HG03439 (cell line): ENCODE data around the gene BAIAP2.

ENCODE experiments used
- ATAC-seq: cut with Tn5 transposase; IDR thresholded peaks from one replicate; pipeline ENCODE4 v1.9.1; 2021; ENCODE audit warnings: mild to moderate bottlenecking, moderate library complexity; ENCODE audit not compliant: unreplicated experiment

The BAIAP2 gene

DNA sequence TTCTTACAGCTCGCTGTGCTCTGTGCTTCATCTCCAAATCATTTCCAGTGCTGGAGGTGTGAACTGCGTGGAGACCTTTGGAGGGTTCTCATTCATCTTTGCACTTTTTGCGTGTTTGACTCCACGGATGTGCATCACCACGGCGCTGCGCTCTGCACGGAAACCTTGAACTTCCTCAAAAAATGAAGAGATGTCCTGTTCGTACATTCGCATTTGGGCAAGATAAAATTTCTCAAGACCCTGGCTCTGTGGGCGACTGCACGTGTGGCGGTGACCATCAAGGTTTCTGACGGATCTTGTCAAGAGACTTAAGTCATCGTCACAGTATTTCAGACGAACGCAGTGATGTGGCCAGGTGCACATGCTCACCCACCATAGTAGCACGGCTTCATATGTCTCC, 120.0 kb downstream of the BAIAP2 start:
- ATAC-seq = no peak

DNA sequence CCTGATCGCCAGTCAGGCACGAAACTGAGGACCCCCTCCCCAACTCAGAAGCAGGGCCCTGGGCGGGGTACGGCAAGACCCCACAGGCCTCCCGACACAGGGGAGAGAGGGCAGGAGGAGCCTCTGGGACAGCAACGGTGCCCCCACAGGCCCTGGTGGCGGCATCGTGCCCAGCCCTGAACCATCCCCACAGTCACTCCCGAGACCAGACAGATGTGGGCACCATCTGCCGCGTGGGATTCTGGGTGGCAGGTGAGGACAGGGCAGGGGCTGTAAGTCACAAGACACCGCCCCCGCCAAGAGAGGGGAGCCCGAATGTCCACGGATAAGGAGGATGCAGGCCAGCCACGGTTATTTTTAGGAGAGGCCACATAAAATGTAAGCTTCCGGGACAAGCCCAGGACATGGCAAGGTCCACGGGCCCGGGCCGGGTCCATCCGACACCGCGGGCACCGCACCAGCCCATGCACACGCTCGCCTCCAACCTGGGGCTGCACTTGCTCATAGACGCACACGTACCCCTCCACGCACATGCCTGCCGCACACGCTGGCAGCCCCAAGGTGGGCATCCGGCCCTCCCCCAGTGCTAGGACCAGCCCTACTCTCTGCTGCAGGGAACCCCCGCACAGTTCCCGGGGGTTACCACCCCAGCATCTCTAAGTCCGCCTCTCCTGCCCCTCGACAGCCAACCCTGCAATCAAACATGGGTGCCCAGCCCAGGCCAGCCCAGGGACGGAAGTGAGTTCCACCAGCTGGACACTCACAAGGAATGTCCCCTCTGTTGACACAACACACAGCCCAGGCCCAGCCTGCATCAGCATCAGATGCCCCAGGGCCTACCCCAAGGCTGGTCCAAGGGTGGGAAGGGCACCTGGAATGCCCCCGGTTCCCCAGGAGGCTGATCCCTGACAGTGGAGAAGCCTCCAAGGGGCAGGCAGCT, 122.2 kb downstream of the BAIAP2 start:
- ATAC-seq = no peak

DNA sequence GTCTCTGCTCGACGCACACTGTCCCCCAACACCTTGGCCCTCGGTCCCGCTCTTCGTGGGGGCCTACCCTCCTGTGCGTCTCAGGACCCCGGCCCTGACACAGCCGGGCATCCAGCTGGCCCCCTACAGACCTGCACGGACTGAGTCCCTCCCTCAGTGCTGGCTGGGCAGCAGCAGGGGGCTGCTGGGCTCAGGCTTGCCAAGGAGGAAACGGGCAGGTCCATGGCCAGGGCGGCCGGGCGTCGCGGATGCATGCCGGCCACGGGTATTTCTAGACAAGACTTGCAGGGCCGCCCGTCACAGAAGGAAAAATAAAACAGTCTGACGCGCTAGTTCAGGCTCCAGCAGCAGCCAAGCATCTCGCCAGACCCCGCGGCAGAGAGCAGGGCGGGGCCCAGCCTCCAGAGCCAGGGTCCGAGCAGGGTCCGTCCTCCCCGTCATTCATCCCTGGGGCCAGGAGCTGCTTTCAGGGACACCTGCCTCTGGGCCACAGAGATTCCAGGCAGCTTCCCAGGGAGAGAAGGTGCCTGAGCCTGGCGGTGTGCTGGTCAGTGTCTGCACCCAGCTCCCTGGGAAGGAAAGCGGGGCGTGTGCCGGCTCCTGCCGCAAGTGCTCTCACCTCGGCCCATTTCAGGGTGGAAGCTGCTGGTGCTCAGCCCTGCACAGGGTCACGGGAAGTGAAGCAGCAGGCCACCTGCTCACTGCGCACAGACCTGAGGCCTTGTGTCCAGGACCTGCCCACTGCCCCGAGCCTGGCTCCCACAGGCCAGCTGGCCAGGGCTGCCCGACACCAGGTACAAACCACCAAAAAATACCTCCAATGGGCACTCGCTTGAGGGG, 123.1 kb downstream of the BAIAP2 start:
- ATAC-seq = no peak

DNA sequence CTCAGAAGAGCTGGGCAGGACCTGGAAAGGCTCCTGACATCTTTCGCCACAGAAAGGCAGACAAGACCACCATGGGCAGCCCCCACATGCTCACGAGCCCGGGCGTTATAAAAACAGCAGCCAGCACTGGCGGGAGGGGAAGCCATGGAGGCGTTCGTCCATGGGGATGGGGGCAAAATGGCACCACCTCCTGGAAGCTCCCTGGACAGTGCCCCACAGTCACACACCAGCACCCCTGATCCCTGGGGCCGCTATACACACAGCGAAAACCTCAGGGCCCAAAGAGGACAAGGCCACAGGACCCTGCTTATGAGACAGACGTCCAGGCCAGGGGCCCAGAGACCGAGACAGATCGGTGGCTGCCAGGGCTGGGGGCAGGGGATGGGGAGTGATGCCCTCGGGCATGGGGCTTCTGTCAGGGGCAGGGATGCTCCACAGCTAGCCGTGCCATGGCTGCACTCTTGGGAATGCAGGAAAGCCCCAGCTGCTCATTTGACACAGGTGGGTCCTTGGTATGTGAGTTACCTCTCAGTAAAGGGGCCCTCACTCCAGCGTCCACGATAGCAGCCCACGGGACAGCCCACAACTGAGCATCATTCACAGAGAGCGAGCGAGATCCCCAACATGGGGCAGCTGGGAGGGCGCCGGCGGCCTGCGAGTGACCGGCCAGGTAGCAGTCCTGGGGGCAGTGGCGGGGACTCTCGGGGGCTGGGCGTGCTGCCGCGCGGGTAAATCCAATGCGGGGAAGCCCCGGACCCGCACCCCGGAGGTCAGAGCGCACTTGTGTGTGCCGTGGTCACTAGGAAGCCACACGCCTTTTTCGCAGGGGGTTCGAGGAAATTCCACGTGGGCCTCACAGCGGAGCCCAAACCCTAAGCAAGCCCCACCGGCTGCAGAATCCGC, 124.0 kb downstream of the BAIAP2 start:
- ATAC-seq = no peak

DNA sequence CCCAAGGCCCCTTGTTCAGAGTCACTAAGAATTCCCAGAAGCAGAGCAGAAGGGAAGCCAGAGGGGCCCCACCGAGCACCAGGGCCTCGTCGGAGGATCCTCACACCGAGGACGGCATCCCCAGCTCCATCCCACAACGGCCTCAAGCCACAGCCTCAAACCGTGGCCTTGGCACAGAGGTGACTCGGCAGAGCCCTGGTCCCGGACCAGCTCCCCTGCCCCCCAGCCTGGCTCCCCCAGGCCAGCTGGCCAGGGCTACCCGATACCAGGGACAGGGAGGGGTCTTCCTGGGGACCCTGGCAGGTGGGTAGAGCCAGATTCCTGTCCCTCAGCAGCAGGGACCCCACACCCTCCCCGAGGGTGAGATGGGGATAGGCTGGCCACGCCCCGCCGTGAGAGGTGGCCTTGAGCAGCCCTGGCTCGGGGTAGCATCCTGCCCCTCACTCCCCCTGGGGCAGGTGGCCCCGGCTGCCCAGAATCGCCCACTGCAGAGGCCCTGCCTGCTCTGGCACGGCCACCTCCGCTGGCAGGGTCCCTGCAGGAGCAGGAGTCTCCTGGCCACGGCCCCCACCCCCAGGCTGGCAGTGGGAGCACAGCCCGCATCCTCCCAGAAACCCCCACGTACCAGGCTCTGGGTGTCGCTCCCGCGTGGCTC, 124.8 kb downstream of the BAIAP2 start:
- ATAC-seq = no peak

DNA sequence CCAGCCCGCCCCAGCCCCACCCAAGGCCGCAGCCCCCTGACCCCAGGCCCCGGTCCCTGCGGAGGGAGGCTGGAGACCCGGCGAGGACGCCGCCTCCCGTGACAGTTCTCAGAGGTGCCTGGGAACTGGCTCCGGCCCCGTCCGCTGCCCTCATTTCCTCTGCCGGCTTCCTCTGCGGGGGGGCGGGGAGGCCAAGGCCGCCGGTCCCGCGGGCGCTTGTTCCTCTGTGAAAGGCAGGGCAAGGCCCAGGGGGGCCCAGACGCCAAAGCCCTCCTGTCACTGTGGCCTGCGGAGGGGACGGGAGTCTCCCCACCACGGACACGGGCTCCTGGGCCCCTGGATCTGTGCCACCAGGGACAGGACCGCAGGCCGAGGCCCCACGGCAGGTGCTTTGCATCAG, 125.4 kb downstream of the BAIAP2 start:
- no peak for ATAC-seq

DNA sequence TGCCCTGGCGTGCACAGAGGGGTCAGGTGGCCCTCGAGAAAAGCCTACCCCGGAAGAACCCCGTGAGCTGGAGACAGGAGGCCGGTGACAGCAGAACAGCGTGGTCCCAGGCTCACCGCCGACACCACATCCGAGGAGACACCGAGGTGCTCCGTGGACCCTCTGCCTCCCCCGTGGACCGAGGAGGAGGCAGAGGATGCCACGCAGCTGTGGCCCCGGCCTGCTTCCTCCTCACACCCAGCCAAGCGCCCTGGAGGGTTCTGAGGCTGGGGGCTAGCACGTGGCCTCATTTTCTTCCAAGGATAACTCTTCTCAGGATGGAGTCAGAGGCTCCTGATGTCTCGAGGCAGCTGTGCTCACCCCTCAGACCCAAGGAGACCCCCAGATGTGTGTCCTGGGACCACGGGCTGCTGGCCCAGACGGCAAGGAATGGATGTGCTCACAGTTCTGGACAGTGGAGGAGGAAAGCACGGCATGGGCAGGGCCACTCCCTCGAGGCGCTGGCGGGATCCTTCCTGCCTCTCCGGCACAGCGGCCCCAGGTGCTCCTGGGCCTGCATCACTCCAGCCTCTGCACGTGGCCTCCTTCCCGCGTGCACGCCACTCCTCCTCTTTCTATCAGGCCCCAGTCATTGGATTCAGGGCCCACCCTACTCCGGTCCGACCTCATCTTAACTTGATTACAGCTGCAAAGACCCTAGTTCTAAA, 125.9 kb downstream of the BAIAP2 start:
- no peak for ATAC-seq

DNA sequence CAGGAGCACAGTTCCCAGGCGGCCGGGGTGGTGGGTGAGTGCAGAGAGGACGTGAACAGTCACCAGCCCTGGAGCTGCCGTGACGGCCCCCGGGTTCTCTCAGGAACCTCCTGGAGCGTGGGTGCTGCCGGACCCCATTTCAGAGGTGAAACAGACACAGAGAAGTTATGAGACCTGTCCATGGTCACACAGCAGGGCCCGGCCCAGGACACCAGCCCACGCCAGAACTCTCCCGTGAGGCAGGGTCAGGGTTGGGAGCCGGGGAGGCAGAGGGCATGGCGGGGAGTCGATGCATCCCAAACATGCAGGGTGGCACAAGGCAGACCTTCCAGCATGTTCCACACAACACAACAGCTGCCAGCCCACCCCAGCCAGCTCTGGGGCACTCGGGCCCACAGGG, 126.6 kb downstream of the BAIAP2 start:
- ATAC-seq = no peak

DNA sequence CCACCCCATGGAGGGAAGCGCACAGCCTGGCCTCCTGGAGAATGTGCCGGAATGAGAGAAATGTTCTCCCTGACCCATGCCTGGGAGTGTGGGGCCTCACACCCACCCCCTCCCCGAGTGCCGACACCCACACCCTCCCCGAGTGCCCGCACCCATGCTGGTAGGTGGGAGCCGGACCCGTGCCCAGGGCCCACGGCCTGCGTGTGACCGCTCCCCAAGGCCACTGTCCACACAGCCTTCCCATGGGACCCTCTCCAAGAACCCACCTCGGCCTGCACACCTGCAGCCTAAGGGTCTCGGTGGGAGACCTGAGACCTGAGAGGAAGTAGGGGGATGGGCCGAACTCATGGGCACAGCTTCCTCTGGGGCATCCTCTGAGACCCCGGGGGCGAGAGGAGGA, 127.0 kb downstream of the BAIAP2 start:
- no peak for ATAC-seq

DNA sequence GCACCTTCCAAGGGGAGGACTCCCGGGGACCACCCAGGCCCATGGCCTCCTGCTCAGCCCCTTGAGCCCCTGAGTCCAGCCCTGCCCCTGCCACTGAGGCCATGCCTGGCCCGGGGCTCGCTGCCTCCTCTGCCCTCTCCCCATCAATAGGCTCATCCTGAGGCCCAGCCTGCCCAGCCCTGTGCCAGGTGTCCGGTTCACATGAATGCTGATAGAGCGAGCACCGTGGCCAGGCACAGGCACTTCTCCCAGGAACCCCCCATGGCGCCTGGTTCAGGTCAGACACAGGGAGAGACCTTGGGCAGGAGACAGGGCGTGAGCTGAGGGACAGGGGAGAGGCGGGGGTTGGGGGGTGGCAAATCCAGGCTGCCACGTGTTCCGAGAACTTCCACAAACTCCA, 127.5 kb downstream of the BAIAP2 start:
- no peak for ATAC-seq

DNA sequence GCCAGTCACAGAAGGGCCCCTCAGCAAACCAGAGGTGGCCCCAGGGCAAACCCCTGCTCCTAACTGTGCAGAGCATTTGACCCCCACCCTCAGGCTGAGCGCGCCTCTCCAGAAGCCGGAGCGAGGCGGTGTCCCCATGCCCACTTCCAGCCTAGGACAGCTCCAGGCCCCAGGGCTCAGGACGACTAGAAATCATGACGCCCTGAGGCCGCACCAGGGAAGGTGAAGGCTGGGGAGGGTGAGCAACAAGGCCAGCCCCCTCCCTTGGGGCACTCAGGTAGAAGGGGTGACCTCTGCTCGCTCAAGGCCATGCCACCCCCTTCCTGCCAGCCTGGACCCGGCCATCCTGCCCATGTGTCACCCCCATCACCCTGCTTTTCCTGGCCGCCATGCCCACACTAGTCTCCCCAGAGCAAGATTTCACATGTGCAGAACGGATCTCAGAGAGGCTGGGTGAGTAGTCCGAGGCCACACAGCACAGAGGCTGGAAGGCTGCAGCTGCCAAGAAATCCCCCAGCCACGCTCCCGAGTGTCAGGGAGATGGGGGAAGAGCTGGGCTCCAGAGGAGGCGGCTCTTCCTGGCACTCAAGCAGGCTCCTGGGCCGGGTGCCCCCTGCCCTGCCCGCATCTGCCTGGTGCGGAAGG, 128.2 kb downstream of the BAIAP2 start:
- ATAC-seq = no peak

DNA sequence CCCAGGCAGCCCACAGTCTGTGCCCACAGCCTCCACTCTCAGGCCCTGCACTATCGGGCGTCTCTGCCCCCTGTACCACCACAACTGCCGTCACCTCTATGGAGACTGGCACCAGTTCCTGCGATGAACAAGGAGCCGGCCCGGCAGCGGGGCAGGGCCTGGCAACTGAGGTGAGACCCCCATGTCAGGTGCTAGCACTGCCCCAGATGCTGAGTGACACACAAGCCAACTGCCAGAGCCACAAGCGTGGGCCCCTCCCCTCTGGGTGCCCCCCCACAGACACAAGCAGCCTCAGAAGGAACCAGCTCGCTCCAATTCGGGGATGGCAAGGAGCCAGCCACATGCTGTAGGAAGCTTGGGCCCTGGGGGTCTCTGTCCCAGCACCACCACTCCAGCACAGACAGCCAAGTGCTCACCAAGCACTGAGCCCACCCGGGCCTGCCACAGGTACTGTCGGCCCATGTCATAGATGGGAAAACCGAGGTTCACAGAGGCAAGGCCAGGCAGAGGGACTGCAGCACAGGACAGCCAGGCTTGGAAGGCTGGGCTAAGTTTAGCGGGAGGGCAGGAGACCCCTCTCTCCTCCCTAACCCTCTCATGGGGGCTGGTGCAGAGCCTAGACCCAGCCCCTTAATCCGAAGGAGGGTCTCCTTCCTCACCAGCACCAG, 128.9 kb downstream of the BAIAP2 start:
- ATAC-seq = no peak

DNA sequence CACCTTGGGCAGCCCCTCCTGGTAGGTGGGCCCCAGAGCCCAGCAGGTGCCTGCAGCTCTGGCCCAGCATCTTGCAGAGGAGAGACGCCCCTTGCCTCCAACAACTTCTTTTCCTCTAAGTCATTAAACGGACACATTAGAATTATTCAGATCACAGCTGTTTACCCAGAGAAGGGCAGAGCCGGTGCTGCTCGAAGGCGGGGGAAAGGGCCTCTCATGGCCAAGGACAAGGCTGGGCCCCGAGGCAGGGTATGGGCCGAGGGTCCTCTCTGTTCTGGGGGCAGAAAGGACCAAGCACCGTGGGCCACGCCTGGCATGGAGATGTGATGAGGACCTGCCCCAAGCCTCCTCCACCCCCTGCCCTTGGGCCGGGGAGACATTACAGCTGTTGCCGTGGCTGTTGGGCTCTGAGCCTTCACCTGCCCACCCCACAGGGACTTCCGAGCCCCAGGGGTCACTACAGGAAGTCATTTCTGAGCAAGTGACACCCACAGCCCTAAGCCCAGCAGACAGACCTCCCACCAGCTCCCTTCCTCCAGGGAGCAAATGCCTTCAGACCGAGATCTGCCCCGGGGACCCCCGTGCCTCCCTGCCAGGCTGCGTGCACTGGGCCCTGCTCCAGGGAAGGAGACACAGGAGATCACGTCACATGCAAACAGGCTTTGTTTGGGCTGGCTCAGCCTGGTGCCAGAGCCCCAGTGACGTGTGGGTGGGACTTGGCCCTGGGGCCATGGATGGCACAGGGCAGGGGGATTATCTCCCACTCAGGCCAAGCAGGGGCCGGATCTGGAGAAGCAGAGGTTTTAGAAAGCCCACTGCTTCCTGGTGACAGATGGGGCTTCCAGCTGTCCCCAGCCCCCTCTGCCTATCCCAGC, 129.7 kb downstream of the BAIAP2 start:
- ATAC-seq = no peak

DNA sequence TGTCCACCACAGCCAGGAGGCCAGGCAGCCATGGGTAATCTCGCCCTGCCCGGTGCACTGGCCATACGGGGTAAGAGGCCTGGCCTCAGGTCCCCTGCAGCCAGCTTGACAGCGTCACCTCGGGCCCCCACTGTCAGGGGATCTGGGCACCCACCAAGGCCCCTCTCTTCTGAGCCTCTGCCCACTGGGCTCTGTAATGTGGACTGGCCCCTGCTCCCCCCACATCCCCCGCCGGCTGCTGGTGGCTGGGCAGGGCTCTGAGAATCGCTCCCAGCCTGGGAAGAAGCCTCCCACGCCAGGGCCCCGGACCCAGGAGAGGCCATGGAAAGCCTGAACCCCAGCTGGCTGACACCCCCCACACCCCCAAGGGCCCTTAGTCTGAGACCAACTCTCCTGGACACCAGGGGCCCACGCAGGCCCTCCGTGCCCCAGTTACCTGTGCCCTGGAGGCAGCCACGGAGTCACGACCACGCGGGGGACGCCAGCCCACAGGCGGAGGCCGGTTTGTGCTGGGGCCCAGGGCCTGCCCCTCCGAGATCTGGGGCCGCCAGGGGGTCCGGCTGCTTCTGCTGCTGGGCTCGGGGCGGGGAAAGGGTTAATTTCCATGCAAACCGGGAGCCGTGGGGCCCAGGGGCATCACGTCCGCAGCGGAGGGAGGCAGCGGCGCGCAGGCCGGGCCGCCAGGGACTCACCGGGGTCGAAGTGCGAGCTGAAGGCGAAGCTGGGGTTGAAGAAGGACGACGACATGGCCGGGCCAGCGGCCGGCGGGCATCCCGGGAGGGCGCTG, 130.5 kb downstream of the BAIAP2 start, which contains the start of gene PVALEF:
TSS of gene PVALEF (plus strand) at position 262 of the 787 bp plus-strand sequence. CDS start 15,720 bp downstream, outside the sequence.
- ATAC-seq = no peak

DNA sequence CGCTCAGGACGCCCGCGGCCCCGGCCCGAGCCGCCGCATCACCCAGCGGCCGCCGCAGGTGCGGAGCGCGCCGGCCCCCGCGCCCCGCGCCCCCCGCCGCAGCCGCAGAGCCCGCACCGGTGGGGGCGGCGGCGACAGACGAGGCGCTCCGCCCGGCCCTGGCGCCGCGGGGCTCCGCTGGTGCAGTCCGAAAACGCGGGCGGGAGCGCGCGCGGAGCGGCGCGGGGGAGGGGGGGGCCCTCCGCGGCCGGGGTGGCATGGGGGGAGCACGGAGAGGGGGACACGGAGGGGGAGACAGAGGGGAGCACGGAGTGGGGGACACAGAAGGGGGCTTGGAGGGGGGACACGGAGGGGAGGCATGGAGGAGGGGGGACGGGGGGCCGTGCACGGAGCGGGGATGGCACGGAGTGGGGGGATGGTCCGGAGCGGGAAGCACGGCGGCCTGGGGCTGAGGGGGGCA, 131.1 kb downstream of the BAIAP2 start, which contains the start of gene AATK:
TSS of gene AATK (minus strand) at position 189 of the 460 bp plus-strand sequence. CDS start 229 bp downstream, outside the sequence.
- no peak for ATAC-seq
